HG03095 (cell line): Measurements from ENCODE around the gene IQCF2.
"Not testable (repeated sequence)": the region's sequence is repeated elsewhere in the genome, so short reads cannot be mapped to it uniquely, and the experiment has no call there.

Experiments
- ATAC-seq: cut with Tn5 transposase; IDR thresholded peaks from one replicate; pipeline ENCODE4 v1.9.1; 2021; ENCODE audit warnings: moderate library complexity; ENCODE audit not compliant: unreplicated experiment

Gene IQCF2

DNA sequence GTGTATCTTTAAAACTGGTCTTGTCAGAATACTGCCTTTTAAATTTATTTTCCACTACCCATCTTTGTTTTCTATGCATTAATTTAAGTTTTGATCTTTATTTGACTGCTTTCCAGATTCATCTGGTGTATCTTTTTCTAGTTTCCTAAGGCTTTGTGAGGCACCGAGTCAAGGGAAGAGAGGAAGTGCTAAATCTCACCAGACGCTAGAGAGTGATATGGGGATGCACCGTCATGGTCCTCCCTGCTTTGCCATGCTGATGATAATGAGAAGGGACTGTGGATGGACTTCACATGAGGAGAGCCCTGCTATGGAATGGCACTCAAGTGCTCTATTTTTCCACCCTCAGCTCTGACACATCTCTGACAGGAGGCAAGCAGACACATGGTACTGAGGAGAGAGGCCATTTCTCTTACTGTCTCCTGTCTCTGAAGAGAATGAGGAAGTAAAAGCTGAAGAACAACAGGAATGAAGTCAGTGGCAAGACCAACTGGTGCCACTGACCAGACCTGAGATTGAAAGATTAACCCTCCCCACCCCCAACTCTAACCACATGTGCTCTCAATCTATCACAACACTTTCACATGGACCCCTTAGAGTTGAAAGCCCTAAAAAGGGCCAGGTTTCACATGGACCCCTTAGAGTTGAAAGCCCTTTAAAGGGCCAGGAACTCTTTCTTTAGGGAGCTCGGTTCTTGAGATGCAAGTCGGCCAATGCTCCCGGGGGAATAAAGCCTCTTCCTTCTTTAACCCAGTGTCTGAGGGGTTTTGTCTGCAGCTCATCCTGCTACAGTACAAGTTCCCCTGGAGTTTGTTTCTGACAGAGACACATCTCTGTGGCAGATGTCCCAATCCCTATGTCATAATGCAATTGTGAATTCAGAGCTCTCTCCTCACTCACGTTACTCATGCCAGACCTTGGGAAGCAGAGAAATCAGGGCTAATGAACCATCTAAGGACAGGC, at the start of gene IQCF2:
Gene IQCF2, plus strand, starts transcription at position 913 of the 963 bp plus-strand sequence. CDS start 52 bp downstream, outside the sequence.
- no peak for ATAC-seq

DNA sequence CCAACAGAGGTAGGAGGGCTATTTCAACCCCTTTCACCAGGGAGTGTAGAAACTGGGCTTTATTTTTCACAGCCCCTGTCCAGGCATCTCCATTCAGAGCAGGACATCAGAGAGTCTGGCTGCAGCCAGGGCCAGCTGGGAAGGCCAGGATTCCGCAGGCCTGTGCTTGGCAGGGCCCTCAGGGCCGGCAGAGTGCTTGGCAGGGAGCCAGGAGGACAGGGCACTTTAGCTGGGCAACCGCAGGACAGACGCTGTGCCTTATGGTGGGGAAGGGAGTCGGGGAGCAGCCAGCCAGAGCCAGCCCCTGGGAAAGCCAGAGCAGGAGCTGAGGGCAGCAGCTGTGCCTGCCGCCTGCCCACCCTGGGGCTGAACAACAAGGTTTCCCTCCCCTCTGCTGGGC, 47.9 kb upstream of the IQCF2 start:
- no peak for ATAC-seq

DNA sequence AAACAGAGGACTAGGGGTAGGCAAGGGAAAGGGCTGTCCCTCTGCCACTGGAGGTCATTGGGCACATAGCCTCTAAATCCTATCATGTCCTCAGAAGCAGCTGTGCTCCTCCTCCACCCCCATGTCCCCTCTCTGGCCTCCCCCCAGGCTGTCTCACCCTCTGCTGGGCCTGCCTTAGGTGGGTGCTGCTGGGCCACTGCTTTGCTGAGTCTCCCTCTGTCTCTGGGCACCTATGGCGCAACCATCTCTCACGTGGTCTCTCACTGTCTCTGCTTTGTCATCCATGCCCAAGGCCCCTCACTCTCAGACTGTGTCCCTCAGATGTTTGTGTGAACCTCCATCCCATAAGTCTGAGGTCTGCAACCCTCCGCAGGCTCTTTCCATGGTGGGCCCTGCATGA, 47.4 kb upstream of the IQCF2 start:
- ATAC-seq = no peak

DNA sequence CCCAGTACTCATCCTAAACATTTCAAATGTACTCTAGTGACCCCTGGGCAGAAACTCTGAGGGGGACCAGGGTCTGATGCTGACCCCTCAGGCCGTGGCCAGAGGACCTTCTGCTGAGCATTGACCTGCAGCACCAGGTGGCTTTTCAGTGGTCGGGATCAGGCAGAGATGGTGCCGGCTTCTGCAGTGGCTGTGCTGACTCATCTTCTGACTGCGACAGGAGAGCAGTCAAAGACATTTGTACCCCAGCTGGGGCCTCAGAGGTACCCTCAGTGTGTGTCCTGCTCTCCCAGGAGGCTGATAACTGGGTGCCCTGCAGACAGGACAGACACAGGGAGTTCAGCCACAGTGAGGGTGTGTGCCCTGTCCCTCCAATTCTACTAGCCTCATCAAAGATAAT, 45.8 kb upstream of the IQCF2 start:
- ATAC-seq = no peak

DNA sequence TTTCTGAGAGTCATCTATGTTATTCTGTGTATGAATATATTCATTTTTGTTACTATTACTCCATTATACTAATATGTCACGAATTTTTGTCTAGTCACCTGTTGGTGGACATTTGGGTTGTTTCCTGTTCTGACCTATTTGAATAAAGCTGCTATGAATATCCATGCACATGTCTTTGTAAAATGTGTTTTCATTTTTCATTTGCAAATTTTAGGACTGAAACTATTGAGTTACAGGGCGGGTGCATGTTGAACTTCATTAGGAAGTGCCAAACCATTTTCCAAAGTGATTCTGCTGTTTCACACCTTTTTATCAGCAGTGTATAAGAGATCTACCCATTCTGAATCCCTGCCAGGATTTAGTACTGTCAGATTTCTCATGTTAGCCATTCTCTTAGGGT, 44.7 kb upstream of the IQCF2 start:
- no peak for ATAC-seq

DNA sequence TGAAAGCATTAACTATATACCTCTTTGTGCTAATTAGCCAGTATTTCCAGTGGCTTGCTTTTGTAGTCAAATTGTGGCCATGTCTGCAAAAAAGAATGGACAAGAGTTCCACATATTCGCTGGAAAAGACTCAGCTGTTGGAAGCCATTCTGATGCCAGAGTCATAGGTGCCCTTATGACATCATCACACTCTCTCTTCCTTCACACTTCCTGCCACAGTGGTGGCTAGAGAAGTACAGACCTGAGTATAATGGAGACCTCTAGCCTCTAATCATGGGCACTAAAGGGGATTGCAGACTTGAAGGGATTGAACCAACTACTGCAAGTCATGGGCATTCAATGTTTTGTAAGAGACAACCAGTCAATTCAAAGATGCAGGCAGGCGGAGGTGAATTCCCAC, 44.0 kb upstream of the IQCF2 start:
- ATAC-seq = no peak

DNA sequence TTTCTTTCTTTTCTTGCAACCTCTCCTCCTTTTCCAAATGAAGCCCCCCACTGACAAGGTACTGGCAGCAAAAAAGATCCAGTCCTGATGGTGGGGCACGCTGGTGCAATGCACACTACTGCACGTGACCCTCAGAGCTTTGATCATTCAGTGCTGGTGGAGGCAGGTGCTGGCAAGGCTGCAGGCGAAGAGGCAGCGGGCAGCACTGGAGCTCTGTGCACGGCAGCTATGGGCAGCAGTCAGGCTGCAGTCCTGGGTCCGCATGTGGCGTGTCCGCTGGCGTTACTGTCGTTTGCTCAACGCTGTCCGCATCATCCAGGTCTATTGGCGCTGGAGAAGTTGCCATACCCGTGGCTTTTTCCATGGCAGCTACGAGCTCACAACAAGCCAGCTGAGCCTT, 42.3 kb upstream of the IQCF2 start:
- ATAC-seq = no peak

DNA sequence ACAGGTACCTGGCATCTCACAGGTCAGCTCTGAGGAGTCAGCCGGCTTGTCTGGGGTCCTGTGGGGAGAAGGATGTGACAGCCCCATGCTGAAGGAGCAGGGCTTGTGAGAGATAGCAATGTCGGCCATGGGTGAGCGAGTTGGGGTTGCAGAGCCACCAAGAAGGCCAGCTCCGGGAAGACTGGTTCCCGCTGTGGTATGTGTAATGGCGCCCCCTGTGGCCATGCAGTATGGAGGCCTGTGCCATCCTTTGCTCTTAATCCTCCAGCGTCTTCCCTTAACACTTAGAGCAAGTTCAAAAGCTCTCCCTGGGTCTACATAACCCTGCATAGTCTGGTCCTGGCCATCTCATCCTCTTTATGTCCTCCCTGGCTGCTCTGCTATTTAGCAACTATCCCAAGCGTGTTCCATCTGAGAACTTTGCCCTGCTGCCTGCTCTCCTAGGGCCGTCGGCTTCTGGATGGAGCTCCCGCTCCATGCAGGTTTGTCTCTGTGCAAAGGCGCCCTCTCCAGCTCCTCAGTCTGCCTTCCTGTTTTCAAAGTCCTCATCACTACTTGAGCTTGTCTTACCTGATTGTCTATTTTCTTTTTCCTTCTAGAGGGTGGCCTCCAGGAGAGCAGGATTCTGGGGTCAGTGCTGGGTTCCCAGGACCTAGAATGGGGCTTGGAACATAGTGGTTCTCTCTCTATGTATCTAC, 41.6 kb upstream of the IQCF2 start:
- ATAC-seq = no peak

DNA sequence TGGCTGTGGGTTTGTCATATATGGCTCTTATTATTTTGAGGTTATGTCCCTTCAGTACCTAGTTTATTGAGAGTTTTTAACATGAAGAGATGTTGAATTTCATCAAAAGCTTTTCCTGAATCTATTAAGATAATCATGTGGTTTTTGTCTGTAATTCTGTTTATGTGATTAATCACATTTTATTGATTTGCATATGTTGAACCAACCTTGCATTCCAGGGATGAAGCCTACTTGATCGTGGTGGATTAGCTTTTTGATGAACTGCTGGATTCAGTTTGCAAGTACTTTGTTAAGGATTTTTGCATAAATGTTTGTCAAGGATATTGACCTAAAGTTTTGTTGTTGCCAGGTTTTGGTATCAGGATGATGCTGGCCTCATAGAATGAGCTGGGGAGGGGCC, 33.1 kb upstream of the IQCF2 start:
- ATAC-seq = no peak

DNA sequence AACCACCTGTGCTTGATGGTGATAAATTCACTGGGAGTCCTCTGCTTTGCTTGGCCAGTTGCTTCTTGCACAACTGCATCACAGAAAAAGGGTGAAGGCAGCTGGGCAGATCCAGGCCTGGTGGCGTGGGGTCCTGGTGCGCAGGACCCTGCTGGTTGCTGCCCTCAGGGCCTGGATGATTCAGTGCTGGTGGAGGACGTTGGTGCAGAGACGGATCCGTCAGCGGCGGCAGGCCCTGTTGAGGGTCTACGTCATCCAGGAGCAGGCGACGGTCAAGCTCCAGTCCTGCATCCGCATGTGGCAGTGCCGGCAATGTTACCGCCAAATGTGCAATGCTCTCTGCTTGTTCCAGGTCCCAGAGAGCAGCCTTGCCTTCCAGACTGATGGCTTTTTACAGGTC, 31.1 kb upstream of the IQCF2 start:
- no peak for ATAC-seq

DNA sequence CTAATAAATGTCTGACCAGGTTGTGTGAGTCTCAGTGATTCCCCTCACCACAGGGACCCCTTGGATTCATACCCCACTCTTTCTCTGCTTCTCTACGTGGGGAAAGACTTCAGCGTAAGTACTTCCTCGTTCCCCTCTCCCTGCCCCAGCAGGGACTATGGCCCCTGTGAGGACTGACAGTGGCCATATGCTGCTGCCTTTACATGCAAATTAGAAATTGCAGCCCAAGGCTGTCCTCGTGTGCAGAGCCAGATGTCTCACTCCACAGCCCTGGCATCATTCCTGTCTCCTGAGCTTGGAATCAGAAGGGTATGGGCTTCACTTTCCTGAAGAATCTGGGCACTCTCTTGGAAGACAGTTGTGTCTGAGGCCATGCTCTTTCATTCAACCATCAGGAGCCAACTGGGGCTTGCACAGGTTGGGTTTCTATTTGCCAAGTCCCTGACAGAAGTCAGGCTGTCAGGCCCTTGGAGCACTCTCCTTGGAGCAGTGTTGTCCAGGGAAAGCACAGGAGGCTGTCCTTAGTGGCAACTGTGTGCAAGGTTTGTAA, 30.5 kb upstream of the IQCF2 start:
- no peak for ATAC-seq

DNA sequence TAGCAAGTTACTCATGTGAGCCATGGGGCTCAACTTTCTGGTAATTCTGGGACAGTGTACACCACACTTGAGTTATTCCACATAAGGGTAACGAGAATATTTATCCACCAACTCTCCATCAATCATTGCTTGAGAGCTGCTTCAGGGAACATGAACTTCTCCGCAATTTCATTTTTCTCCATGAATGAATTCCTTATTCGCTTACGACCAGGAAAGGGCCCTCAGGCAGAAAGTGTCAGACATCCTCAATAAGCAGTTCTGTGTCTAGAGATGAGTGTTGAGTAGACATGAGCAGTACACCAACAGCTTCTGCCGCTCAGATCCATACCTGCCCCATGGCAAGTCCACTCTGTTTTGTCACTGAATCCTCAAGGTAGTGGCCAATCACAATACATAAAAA, 24.8 kb upstream of the IQCF2 start:
- no peak for ATAC-seq

DNA sequence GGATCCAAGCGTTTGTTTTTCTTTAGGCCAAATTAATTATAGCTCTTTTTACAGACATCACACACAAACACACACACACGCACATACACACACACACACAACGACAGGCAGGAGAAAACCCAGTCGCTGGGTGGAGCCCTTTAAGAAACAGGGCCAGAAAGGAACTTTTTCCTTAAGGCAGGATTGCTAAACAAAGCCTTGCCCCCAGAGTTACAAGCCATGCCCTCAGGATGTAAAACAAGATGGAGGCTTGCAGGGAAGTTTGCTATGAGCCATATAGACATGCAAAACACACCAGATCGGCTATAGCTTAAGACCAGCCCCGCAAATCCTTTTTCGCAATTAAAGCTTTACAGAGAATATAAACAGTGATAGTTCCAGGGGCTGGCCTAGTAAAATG, 16.3 kb upstream of the IQCF2 start:
- no peak for ATAC-seq

DNA sequence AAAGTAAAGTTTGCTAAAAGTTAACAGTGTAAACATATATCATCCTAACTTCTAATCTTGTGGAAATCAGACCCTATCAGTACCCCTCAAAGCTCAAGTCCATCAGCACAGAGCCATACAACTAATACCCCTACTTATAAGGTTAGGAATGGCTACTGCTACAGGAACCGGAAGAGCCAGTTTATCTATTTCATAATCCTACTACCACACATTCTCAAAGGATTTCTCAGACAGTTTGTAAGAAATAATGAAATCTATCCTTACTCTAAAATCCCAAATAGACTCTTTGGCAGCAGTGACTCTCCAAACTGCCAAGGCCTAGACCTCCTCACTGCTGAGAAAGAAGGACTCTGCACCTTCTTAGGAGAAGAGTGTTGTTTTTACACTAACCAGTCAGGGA, 6.0 kb upstream of the IQCF2 start:
- ATAC-seq = not testable (repeated sequence)

DNA sequence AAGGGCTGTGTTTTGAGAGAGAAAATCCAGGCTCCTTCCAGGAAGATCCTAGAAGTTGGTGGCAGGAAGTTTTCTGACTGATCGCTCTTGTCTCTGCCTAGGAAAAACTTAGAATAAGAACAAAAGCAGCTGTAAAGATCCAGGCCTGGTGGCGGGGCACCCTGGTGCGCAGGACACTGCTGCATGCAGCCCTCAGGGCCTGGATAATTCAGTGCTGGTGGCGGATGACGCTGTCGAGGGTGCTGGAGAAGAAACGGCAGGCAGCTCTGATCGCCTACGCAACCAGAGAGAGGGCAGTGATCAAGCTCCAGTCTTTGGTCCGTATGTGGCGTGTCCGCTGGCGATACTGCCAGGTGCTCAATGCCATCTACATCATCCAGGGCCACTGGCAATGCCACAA, 1.5 kb downstream of the IQCF2 start:
- no peak for ATAC-seq

DNA sequence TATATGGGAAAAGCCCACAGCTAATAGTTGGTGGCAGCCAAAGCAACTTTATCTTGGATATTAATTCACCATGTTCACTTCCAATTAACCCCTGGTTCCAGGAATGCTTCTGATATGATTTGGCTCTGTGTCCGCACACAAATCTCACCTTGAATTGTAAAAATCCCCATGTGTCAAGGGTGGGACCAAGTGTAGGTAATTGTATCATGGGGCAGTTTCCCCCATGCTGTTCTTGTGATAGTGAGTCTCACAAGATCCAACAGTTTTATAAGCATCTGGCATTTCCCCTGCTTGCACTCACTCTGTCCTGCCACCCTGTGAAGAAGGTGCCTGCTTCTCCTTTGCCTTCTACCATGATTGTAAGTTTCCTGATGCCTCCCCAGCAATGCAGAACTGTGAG, 7.5 kb downstream of the IQCF2 start:
- ATAC-seq = not testable (repeated sequence)

DNA sequence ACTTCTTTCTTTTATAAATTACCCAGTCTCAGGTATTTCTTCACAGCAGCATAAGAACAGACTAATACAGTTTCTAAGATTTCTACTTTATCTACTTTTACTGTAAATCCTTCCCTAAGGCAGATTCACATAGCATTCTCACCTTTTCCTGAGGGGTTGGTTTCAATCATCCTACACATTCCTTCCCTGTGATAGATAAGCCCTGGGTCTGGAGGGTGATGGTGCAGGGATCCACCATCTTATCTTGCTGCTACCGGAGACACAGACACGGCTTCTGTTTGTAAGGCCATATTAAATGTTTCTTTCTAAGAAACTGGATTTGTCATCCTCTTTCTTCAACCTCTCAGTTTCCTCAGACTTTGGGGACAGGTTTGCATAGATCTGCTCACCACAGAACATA, 7.9 kb downstream of the IQCF2 start:
- ATAC-seq = no peak

DNA sequence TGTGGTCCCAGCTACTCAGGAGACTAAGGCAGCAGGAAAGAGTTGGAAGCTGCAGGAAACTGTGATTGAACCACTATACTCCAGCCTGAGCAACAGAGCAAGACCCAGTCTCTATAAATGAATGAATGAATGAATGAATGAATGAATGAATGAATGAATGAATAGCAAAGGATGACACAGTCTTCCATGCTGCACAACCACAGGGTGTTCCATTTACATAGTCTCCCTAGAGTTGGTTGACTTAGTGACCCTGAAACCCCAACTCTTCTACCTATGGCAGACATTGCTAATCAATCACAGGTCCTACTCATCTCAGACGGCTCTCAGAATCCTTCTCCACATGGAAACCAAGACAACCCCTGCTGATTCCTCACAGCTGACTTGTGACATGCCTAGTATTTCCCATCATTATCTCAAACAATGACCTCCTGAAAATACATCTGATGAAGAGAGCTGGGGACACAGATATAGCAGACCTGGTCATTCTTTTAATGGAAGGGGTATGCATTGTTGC, 11.9 kb downstream of the IQCF2 start:
- no peak for ATAC-seq

DNA sequence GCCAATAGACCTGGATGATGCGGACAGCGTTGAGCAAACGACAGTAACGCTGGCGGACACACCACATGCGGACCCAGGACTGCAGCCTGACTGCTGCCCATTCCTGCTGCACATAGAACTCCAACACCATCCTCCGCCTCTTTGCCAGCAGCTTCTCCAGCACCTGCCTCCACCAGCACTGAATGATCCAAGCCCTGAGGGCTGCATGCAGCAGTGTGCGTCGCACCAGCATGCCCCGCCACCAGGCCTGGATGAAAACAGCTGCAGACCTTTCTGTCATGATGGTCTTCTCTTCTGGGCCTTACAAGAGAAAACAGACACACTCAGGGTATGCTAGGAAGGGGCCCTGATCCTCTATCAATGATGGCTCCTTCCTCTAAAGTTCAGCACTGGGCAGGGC, 12.5 kb downstream of the IQCF2 start:
- ATAC-seq = no peak

DNA sequence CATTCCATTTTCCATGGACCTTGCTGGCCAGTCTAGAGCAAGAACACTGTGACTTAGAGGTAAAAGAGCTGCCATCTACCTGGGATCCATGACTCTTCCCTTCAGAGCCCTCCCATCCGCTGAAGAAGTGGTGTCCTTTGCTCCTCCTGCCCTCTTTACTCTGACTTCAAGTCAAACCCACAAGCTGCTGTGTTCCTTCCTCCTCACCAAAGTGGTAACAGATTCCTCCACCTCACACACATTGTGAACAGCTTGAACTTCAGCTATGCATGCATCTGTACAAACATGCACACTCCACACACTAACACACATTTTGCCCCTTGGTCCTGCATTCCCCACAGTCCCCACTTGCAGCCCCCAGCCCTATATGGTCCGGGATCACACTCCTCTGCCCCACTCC, 13.0 kb downstream of the IQCF2 start:
- ATAC-seq = no peak

DNA sequence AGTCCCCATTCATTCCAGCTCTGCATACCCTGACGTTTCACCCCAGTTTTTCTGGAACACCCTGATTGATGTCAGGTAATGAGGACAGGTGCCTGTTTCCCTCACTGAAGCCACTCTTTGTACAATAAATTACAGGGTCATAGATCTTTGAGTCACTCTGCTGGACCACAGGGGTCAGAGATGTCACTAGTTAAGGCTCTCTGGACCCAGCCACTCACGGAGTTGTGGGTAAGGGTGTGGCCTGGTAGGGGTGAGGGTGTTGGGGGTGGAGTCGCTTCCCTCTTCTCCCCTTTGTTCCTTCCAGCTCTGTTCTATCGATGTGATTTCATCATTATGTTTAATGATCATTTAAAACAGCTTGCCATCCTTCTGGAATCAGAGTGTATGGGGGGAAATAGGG, 13.5 kb downstream of the IQCF2 start:
- no peak for ATAC-seq

DNA sequence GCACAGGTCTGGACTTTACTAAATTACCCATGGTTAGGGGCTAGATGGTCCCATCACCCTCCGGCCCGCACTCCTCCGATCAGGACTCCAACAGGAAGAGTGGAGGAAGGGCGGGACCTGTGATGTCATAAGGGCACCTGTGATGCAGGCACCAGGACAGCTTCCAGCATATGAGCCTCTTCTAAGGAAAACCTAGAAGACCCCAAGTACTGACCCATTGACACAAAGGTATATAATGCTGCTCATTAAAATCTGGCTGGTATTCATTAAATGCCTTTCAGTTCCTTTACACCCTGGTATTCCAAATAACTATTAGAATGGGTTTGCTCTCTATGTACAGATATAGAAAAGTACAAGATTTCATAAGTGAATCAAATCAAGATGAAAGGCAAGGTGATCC, 14.1 kb downstream of the IQCF2 start, which contains the start of gene IQCF5:
Gene IQCF5, minus strand, starts transcription at position 101 of the 400 bp plus-strand sequence. Its CDS starts 70 bp downstream, at position 31.
- ATAC-seq = no peak
